HG03064 (cell line): Measurements from ENCODE around the gene PTPN14.
"Not testable (repeated sequence)": the region's sequence is repeated elsewhere in the genome, so short reads cannot be mapped to it uniquely, and the experiment has no call there.

Experiments used
- ATAC-seq: cut with Tn5 transposase; IDR thresholded peaks from one replicate; pipeline ENCODE4 v1.9.1; 2021; ENCODE audit warnings: low read depth; ENCODE audit not compliant: unreplicated experiment

Gene PTPN14

GRCh38 chr1:214414691-214415090 is 136.7 kb downstream of the PTPN14 start:
- no peak for ATAC-seq

DNA sequence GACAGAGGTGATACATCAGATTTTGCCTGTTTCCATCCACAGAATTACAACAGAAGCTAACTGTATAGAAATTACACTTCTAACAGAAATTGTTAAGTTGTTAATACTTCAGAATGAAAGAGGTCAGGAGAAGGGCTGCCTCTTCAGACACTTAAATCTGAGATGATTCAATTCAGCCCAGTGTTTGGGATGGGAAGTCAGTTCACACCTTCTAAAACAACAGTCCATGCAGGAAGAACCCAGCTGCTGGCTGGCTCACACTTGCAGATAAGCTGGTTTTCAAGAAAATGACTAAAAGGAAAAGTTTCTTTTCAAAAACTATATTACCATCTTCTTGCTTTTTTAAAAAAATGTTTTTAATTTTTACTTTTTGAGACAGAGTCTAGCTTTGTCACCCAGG is 138.1 kb downstream of the PTPN14 start:
- no peak for ATAC-seq

- ATAC-seq, result peak; percentile 16
These were observed 146.7 kb downstream of the PTPN14 start for GRCh38 chr1:214404571-214405213.

- peak; percentile 86 for ATAC-seq
These were observed 147.2 kb downstream of the PTPN14 start for GRCh38 chr1:214404154-214404553.

DNA sequence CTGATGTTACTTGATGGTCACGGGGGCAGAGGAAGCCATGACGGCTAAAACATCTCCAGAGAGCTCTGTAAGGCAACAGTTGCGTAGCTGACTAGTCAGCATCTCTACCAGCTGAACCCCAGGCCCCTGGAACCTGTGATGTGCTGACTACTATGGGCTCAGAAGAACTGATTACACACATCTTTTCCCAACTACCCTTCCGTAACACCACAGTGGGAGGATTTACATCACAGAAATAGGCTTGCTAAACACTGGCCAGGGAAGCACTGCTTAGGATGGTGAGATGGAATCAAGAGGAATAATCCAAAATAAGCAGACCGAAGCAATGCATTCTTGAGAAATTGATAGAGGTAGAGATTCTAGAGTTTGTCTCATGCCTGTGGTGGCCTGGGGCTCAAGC is 148.0 kb downstream of the PTPN14 start:
- no peak for ATAC-seq

DNA sequence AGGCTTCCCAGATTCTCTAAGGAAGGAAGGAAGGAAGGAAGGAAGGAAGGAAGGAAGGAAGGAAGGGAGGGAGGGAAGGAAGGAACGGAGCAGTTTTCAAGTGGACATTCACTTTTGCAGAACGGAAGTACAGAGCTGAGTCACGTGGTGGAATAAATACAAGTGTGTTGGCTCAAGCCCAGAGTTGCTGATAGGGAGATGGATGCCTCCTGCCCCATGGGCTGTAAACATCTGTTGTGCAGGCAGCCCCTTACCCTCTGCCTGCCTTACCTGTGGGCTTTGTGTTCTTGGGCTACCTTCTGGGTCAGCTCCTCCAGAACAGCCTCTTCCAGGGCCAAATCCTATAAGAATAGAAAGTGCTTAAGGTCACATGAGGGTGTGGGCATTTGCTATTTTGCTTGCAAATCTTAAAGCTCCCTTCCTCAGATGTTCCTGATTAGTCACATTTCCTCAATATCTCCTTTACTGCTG is 148.8 kb downstream of the PTPN14 start:
- ATAC-seq, result no peak

DNA sequence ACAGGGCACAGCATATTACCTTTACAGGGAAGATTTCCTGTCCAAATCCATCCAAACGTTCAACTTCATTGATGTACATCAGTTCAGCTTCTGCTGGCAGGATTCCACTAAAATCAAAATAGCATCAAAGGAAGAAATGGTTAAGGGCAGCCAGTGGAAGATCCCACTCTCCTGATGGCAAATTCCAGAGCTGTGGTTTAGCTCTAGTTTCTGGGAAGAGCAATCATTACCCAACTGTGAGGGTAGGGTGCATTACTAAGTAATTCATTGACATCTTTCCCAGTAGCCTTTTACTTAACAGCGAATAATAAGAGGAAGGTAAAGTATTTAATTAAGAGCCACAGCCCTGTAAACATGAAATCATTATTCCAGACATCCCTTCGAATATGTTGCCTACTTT is 149.7 kb downstream of the PTPN14 start:
- no peak for ATAC-seq

GRCh38 chr1:214400131-214400530 is 151.3 kb downstream of the PTPN14 start:
- ATAC-seq, result no peak

- no peak for ATAC-seq
These were observed 152.9 kb downstream of the PTPN14 start for GRCh38 chr1:214398490-214398889.

- ATAC-seq, result no peak
These were observed 153.9 kb downstream of the PTPN14 start for GRCh38 chr1:214397497-214397896.

DNA sequence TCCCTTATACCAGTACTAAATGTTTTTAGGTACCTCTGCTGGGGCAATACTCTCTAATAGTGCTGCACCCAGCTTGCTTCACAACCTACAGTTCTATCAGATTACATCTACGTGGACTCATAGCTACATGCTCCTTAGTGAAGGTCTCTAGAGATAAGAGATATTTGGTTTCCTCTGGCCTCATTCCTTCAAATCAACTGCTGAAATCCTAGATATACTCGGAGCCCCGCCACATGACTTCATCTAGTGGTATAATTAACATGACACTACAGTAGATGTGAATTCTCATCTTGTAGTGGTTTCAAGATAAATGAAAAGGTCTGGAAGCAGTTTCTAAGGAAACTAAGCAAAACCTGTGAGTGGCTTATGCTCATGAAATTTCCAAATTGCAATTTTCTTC is 155.1 kb downstream of the PTPN14 start:
- no peak for ATAC-seq

- not testable (repeated sequence) for ATAC-seq
These were observed 156.8 kb downstream of the PTPN14 start for GRCh38 chr1:214394569-214394968.

DNA sequence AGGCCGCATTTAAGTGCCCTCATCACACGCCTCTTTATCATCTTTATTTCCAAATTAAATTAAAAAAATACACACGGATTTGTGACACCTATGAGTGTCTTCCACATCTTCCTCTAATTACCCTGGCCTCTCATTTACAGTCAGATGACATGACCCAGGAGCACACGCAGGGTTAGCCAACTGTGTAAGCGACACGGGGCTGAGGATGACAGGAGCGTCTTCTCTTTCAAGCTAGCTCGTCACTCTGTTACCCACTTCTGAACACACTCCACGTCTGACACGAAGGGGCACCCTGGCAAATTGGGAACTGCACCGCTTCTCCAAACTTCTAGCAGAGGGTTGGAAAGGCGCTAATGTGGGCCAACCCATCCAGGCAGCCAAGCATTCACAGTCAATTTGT is 158.3 kb downstream of the PTPN14 start:
- ATAC-seq, result no peak

- ATAC-seq, result no peak
These were observed 159.3 kb downstream of the PTPN14 start for GRCh38 chr1:214391873-214392645.

DNA sequence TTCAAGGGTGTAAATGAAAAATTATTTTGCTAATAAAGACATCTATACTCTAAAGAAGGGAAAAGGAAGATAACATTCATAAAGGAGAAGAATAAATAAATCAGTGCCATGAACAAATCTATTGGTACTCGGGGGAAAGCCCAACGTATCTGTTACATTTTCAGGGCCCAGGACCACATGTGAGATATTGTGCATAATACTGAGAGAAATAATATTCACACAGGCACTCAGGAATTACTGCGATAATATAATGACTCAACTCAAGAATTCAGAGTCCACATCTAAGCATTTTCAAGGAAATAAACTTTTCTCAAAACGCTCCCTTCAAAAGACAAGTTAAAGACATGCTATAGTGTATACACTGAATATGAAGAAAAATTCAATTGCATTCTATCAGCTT is 161.7 kb downstream of the PTPN14 start:
- ATAC-seq, result no peak

GRCh38 chr1:214386747-214387146 is 164.7 kb downstream of the PTPN14 start:
- ATAC-seq, result no peak

GRCh38 chr1:214386333-214386732 is 165.1 kb downstream of the PTPN14 start:
- no peak for ATAC-seq

DNA sequence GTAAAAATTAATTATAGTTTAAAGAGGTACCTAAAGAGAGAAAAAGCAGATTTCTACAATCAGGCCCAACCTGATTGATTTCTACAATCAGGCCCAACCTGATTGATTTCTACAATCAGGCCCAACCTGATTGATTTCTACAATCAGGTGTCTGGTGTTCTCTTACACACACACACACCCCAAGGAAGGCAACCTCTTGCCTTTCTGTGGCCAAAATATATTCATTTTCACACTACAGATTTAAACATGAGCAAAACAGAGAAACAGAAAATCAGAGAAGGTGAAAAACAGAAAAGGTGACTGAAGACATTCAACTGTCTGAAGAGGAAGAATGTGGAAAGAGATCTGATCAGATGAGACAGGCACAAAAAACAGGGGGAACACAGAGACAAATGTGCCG is 166.0 kb downstream of the PTPN14 start:
- no peak for ATAC-seq

DNA sequence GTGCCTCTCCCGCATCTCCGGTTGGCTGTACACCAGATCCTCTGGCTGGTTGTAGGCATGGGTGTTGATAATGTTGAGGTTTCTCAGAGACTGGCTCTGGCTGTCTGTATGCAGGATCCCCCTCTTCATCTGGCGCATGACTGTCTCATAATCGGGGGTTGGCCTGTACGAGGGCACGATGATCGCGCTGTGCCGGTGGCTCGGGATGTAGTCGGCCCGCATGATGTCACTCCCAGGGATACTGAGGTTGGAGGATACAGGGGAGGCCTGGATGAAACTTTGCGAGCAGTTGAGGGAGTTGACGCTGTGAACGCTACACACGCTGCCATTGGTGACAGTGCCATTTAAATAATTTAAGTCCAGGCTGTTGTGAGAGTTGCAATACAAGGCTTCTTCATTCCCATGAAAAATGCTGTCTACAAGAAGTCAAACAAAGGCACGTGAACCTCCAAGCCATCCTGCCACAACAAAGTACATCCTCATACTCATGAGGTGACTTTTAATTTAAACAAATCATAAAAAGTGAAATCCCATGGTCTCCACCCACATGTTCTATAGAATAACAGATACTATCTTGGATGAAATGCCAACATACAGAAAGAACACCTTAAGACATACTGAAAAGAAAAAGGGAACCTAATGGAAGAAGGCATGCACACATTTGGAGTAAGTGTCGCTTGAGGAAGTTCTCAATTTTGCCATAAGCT is 166.9 kb downstream of the PTPN14 start:
- no peak for ATAC-seq

DNA sequence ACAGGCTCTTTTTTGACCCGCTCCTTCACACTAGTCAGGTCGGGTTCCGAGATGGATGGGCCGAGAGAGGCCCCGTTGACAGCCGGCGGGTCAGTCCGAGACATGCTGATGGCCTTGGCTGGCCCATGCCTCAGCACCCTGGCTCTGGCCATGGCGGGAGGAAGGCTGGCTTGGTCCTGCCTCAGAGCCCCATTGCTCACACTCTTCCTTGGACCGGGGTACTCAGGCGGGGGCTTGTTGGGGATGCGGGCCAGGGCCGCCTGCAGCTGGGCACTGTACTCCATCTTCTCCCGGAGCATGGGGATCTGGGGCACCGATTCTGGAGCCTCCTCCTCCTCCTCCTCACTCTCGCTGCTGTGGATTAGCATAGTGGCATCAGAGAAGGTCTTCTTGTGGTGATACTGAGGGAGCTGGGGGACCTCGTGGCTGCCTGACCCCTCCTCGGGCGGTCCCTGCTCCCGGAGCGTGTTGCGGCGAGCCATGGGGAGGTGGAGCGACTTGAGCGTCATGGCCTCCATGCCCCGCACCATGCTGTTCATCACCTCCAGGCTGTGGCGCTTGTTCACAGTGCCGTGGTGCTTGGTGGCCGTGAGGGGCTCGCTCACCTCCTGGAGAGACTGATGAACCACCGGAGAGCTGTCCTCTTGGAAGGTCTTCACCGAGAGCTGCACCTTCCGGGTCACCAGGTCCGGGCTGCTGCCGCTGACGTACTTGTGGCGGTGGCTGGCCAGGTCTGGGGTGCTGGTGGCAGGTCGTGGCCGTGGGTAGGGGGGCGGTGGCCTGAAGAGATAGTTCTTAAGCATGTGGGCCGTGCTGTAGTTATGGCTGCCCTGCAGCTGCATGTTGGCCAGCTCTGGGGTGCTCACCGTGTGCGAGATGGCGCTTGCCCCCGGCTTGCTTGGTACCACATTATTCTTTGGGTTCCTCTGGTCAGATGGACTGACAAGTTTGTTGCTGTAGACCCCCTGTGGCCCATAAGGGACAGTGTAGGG is 167.7 kb downstream of the PTPN14 start:
- no peak for ATAC-seq
